HEK293T (cell line): ENCODE results near the gene KYNU.

Experiments used
- FOXA1 ChIP-seq: fragments of 450-650 bp; IDR thresholded peaks from 2 replicates; pipeline ENCODE4 v1.6.1; 2016; ENCODE audit warnings: mild to moderate bottlenecking
- FOXK2 ChIP-seq: fragments of 450-650 bp; IDR thresholded peaks from 2 replicates; pipeline ENCODE4 v1.6.1; 2016; ENCODE audit warnings: mild to moderate bottlenecking
- FOXM1 ChIP-seq: fragments of 450-650 bp; IDR thresholded peaks from 2 replicates; pipeline ENCODE4 v1.6.1; 2017; ENCODE audit warnings: mild to moderate bottlenecking, borderline replicate concordance
- SP1 ChIP-seq: fragments of 450-650 bp; IDR thresholded peaks from 2 replicates; pipeline ENCODE4 v1.6.1; 2017
- TARDBP ChIP-seq: fragments of 450-650 bp; IDR thresholded peaks from 2 replicates; pipeline ENCODE4 v1.6.1; 2016
- ZNF384 ChIP-seq: fragments of 450-650 bp; IDR thresholded peaks from 2 replicates; pipeline ENCODE4 v1.6.1; 2016

DNA sequence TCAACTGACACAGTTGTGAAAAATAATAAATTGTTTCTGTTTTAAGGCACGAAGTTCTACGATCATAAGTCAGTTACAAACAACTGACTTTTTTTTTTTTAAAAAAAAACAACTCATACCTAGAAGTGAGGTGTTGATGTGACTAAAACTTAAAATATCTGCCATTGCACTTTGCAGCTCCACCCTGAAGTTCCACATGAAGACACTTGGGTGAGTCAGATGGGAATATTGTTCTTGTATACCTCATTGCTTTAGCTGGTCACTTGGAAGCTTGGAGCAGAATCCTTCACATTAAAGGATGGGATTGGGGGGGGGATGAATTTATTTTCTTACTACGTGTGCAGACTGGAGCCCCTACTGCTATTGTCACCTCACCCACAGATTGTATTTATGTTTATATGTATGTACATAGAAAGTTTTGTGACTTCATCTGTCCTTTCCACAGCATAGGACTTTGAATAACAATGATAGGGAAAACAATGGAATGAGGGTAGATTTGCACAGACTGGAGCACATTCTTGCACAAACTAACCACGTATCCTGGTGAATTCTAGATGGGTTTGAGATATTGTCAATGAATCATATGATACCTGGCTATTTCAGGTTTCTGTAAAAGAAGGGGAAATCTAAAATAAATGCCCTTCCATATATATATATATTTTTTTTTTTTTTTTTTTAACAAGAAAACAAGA lies 193.9 kb downstream of the KYNU start:
- TF ChIP-seq SP1 (no peak), ZNF384 (no peak), FOXA1 (no peak), FOXK2 (no peak), FOXM1 (no peak), TARDBP (no peak)
